ENCODE measurements around the gene EMX2.
"Not testable (repeated sequence)": the region's sequence is repeated elsewhere in the genome, so short reads cannot be mapped to it uniquely, and the experiment has no call there.

Gene EMX2
- 0 reads per million in 3 experiments for total RNA-seq

DNA sequence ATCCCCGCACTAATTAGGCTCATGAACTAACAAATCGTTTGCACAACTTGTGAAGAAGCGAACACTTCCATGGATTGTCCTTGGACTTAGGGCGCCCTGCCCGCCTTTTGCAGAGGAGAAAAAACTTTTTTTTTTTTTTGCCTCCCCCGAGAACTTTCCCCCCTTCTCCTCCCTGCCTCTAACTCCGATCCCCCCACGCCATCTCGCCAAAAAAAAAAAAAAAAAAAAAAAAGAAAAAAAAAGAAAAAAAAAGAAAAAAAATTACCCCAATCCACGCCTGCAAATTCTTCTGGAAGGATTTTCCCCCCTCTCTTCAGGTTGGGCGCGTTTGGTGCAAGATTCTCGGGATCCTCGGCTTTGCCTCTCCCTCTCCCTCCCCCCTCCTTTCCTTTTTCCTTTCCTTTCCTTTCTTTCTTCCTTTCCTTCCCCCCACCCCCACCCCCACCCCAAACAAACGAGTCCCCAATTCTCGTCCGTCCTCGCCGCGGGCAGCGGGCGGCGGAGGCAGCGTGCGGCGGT lies at the start of gene EMX2:
Gene EMX2 (plus strand): TSS at position 41 of the 519 bp plus-strand sequence. CDS start 522 bp downstream, outside the sequence.
- no peak for DNase-seq

DNA sequence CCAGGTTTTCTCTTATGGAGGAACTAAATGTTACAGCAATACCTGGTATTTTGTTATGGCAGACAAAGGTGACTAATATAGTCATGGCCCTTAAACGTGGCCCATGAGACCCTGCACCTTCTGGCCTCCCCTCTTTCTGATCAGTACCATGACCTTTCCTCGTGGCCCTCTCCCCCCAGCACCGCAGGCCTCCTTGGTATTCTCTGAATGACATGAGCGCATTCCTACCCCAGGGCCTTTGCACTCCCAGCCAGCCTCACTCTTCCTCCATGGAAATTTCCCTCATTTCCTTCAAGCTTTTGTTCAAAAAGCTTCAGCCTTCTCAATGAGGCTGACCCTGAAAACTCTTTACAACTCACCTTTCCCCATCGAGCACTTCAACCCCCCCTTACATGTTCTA lies 46.5 kb upstream of the EMX2 start:
- no peak for DNase-seq

DNA sequence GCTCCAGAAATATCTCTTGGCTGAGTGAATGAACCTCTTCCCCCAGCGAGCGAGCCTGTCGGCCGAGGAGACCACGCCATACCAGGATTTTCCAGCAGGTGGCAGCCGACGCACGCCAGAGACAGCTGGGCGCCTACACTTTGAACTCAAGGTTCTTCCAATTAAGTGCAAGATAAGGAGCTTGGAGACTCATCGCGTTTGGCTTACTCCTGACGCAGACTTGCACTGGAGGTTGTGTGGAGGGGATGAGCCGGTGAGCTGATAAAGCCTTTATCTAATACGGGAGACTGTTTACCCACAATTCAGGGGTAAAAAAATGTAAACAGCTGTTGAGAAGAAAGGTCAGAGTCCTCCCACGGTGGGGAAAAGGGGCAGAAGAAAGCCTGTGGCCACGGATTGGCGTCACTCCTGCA lies 45.9 kb upstream of the EMX2 start:
- DNase-seq, result peak; percentile 41

DNA sequence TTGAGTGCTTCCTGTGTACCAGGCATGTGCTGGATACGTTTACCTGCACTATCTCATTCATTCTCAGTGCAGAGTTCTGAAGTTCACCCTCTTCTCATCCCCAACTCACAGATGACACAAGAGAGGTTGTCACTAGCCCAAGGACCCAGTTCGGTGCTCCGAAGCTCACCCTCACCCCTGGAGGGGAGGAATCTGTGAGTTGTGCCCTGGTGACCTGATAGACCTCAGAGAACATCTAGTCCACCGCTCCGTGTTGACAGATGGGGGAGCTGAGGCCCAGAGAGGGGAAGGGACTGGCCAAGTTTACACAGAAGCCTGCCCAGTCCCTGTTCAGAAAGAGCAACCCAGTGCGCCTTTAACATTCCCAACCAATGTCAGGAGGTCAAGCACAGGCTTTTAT lies 44.8 kb upstream of the EMX2 start:
- DNase-seq, result no peak

DNA sequence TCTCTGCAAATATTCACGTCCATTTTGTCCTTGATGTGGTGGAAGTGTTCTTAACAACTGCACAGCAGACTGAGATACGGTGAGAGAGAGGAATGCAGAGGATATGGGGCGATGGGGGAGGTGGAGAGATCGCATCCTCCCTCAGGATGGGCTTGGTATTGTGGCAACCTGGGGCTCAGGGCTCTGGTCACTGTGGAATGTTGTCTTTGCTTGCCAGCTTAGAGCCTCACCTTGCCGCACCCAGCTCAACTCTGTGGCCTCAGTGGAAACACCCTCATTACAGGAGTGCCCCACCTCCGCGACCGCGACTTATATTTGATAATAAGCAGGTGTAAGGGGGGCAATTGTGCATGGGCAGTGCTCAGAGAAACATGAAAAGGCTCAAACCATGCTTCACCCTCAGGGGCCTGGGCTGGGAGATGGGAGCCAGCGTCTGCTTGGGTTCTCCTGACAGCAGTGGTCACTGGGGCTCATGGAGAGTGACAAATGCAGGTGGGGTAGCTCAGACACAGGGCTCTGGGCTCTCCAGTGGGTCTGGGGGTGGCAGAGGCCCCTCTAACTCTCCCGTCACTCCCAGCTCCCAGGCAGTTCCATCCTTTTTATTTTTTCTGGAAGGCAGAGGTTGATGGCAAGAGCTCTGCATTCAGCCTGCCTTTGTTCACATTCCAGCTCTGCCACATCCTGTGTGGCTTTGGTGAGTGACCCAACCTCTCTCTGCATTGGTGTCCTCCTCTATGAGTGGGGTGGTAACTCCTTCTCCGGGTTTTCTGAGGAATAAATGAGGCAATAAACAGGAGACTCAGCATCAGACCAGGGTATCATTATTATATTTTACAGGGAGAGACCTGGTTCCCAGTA lies 43.1 kb upstream of the EMX2 start:
- no peak for DNase-seq

DNA sequence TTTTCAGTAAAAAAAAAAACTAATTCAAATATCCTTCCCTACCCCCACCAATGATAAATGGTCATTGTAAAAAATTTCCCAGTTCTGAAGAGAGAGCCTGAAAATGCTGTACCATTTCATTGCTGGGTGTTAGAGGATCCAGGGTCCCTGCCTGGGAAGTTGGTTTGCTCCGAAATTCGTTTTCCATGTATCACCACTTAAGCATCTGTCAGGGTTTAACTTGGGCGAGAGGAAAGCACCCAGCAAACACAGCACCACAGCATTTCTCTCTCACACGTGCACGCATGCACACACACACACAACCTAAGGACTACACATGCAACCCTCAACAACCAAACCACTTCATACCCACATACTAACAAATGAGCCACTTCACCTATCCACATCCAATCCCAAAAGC lies 42.1 kb upstream of the EMX2 start:
- no peak for DNase-seq

DNA sequence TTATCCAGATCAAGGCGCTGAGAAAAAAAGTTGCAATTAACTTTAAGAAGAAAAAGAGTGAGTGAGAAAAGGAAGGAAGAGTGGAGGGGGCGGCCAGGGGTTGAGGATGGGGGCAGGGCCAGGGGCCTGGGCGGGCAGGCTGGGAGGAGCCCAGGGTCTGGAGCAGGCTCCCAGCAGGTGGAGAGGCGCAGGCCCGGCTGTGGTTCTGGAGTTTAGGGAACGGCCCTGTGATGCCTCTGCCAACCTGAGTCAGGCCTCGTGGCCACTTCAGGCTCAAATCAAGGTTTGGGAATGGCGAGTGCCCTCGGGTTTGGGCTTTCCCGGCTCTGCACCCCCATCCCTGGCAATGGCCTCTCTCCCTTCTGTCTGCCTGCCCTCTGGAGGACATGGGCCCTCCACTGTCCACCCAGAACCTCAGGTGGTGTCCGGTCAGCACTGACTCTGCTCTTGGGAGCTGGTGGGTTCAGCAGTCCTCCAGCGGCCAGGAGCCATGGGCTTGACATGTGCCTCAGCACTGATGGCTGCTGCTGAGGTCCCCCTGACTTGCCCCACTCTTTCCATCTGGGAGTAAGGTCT lies 41.0 kb upstream of the EMX2 start:
- no peak for DNase-seq

DNA sequence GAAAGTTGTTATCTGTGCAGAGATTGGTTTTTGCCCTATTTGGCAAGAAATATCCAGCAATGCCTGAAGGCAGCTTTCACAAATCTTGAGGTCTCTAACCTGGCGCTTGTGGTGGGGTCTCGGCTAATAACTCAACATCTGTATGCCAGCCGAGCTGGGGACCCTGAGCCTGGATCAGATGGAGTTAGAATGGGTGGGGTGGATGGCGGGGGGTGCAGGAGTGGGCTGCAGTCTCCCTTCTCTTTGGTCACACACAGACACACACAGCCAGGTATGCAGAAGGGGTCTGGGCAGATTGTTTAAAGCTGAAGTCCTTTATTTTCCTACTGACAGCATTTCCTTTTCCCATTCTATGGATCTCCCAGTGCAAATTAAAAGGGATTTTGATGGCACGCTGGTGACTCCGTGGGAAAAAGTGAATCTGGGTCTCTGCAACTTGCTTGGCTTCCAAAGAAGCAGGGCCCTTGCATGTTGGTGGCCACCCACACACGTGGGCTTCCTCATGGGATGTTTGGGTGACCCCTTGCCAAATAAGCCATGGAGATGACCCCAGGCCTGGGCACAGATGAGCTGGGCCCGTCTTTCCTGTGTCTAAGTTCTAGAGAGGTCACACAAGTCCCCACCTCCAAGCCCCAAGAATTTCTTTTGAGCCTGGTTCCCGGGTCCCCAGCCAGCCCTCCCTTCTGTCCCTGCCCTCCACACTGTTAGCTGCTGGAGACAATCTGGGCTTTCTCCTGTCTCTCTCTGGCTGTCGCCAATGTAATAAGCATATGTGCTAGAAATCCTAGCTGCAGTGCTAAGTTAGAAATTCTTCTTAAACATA lies 39.9 kb upstream of the EMX2 start:
- no peak for DNase-seq

DNA sequence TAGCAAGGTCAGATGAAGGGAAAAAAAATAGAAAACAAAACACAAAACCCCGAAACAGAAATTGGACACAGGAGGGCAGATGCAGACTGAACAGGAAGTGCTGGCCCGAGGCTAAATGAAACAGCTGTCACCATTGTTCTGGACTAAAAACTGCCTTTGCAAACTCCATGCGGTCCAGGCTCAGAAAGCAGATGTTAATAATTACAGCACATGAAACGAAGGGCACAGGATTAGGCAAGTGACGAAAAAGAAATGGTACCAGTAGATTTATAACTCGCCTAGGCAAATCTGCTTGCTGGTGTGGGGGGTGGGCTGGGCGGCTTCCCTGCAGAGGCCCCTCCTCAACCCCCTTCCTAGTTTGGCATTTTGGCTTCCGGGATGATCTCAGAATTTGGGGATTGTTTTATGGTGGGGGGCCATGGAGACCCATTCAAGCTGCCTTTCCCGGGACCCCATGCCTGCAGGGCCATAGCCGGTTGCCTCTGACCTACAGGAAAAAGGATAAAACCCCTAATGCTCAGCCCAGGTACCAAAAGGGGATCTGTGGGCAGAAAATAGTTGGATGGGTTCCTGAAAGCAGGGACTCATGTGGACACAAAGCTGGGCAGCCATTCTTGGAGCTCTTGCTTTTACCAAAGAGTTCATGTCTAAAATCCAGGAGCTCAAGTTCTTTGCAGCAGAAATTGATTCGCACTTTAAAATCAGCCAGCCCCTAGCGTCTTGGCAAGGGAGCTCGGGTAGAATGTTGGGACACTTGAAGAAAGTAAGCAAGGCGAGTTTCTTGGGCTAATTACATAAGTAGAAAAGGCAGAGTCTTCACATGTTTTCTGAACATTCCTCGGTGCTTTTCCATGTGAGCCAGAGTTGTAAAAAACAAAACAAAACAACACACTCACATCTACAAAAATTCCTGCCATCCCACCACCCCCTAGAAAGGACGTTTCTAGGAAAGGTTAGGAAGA lies 39.0 kb upstream of the EMX2 start:
- no peak for DNase-seq

DNA sequence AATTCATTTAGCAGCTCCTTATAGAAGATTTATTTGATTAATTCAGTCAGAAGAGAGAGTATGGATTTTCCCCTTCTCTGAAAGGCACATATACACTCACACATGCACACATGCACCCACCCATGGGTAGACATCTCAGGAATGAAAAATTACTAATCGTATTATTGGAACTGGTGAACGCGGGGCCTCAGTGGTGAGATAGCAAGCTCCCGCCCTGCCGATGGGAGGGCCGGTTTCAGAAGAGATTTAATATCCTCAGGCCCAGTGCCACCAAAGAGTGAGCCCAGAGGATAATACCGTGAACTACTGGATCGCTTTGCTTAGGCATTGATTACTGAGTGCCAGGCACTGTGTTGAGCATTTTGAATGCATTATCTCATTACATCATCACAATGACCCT lies 38.0 kb upstream of the EMX2 start:
- DNase-seq, result no peak

DNA sequence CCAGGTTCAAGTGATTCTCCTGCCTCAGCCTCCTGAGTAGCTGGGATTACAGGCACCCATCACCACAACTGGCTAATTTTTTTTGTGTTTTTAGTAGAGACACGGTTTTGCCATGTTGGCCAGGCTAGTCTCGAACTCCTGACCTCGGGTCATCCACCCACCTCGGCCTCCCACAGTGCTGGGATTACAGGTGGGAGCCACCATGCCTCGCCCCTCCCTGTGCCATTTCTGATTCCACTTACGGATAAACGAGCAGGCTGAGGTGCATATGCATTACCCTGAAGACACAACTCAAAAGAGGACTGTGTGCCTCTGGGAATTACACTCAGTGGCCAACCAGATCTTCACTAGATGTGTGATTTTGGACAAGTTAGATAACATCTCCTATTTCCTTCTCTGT lies 35.5 kb upstream of the EMX2 start:
- not testable (repeated sequence) for DNase-seq

DNA sequence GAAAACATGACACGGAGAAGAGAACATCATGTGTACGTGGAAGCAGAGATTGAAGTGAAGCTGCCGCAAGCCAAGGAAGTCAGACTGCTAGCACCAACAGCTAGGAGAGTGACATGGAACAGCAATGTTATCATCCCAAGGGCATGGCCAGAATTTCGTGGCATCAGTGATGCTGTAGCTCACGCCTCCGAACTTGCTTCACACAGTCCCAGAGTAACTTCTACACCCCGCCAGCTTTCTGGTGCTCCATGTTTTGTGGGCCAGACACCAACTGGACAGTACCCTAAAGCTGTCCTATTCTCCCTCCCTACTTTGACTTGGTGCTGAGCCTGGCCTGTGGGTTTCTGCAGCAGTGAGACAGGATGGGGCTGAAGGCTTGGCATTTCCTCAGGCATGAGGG lies 33.0 kb upstream of the EMX2 start:
- DNase-seq, result no peak

DNA sequence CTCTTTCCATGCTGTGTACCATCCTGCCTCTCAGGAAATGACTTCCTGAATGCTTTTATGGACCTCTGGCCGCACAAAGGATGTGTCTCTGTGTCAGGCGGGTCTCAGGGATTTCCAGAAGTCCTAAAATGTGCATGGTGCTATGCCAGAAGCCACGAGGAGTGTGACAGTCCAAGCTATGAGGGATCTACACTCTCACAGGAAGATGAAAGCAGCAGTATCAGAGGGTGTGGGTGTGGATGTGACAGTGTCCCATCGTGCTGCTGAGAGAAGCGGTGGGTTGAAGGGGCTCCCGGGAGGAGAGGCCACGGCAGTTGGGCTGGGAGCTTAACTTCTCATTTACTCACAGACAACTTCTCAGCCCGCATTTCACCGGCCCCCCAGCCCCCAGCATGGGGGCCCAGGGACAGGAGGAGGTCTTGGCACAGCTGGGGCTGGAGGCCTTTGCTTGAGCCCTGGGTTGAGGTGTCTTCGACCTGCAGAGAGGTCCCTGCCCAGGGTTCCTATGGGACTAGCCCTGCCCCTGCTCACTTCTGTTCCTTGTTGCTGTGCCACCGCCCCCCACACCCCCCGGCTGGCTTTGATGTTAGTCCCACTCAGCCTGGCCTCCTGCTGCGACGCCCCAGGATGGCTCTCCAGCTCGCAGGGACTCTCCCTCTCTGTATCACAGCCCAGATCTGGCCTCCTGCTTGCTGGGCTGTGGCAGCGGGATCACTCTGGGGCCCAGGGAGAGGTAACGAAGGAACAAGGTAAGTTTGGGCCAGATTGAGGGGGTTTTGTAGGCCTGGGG lies 30.8 kb upstream of the EMX2 start:
- no peak for DNase-seq

DNA sequence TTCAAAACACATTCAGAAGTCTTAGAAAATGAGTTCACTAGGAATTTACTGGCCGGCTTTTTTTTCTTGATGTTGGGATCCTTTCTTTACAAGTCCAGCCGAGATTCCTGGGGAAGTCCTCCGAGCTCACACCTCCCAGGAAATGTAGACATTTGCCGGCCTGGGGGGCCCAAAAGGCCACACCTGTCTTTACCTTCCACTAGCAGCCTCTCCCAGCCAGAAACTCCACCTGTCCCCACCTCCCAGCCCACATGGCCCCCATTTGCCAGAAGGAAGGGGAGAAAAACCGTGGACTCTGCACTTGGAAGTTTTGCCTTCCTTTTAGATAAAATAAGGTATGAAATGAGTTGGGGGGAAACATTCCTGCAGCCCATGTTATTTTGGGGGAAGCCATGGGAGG lies 27.6 kb upstream of the EMX2 start:
- DNase-seq, result no peak

DNA sequence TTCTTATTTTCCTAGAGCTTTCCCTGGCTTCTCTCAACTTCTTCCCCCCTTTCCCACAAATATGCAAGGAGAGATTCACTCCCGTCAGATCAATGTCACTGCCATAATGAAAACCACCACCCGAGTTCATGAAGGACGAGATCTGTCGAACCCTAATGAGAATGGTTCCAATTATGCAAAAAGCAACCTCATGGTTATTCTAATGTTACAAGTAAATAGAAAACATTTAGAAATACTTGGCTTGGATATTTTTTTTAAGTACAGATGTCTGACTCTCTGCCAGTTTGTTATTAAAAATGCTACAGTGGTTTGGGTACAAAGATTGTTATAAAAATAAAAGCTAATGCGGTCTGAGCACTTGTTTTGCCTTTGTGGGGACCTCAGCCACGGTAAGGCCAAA lies 25.9 kb upstream of the EMX2 start:
- DNase-seq, result no peak

DNA sequence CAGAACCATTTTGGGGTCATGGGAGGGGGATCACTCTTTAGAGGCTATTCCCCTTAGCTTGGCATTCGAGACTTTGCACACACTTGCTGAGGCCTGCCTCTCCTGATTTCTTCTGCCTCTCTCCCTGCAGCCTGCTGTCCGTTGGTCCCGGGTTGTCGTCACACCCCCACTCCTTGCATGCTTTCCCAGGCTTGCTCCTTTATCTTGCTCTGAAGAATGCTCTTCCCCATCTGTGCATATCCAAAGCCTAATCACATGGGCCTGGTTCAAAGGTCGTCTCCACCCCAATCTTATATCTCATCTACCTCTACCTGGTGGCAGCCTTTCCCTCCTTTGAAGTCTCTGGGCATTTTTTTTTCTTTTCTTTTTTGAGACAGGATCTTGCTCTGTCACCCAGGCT lies 24.3 kb upstream of the EMX2 start:
- no peak for DNase-seq

DNA sequence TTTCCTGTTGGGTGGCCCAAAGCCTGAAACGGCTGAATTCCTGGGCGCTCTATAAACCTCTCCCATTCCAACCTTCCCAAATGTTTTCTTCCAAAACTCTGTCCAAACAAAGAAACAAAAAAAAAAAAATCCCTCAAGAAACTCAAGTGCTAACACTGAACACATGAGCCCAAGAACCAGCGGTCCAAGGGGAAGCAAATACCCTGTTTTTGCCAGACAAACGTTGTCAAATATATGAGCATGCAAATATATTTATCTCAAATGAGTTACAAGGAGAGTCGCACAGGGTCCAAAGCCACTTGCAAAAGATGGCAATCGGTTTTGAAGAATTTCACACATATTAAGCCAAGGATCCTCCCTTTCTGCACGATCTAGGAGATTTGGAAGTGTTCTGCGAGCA lies 23.3 kb upstream of the EMX2 start:
- DNase-seq, result no peak

DNA sequence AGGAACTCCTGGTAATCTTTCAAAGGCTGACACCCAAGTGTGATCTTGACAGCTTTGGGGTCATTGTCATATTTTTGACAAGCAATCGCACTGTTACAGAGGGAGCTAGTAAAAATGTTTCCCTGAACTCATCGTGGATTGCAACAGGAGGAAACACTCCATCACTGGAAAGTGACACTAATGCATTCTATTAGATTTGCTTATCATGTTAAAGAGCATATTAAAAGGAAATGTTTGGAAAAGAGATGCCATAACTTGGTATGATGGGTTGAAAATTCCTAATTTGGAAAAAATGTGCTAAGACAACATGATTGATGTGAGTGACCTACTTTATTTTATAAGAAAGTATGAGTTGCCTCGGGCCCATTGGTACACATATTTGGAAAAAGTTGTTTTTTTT lies 22.7 kb upstream of the EMX2 start:
- DNase-seq, result no peak

DNA sequence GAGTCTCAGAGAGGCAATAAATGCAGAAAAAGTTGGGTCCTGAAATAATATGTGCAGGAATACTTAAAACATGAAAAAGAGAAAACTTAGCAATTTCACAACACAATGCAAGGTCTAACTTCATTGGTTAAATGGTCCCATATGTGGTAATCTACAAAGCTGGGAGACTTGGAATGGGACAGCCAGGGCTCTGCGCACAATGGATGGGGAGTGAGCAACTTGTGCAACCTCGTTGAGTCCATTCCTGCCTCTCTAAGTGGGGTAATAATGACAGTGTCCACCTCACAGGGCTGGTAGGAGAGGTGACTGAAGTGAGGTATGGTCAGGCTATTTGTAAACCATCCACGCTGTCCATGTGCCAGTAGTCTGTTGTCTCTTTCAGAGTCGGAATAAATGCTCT lies 11.8 kb upstream of the EMX2 start:
- no peak for DNase-seq

DNA sequence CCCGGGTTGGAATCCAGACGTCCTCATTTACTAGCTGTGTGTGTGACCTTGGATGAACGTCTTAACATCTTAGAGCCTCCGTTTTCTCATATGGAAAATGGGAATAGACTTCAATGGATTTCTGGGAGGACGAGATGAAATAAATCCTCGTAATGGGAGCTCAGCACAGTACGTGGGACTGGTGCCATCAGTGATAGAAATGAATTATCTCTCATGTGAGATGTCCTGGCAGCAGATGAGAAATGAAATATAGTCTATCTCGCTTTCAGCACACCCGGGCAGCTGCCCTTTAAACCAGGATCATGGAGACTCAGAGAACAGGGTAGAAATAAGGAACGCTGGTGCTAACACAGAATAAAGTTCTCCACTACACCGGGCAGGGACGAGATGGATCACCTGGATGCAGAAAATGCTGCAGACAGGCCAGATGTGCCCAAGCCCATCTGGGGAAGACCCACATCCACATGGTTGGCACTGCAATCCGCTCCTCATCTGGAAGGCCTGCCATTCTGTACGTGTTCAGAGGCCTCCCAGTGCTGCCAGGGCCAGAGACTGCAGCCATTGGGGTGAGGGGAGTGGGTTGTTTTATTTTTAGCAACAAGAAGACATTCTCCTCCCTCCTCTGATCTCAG lies 11.1 kb upstream of the EMX2 start:
- DNase-seq, result no peak

DNA sequence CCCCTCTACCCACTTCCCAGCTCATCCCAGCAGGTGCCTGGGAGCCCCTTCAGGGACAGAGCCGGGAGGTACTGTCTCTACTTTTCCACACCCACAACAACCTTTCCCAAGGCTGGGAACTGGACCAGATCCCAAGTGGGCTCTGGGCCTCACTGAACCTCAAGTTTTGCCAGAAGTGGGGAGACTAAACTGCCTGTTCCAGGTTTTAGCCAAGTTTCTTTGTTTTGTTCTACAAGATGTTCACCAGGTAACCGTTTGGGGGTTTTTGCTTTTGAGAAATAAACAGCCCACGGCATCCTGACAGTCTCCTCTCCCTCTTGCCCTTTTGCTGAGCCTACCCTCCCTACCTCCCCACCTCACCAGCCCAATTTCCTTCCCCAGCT lies 10.6 kb upstream of the EMX2 start:
- no peak for DNase-seq
